ENCODE results near the gene DHRS3.
A peak's percentile ranks its signal among the peaks of the same experiment; 100 is the strongest.

Gene DHRS3

DNA sequence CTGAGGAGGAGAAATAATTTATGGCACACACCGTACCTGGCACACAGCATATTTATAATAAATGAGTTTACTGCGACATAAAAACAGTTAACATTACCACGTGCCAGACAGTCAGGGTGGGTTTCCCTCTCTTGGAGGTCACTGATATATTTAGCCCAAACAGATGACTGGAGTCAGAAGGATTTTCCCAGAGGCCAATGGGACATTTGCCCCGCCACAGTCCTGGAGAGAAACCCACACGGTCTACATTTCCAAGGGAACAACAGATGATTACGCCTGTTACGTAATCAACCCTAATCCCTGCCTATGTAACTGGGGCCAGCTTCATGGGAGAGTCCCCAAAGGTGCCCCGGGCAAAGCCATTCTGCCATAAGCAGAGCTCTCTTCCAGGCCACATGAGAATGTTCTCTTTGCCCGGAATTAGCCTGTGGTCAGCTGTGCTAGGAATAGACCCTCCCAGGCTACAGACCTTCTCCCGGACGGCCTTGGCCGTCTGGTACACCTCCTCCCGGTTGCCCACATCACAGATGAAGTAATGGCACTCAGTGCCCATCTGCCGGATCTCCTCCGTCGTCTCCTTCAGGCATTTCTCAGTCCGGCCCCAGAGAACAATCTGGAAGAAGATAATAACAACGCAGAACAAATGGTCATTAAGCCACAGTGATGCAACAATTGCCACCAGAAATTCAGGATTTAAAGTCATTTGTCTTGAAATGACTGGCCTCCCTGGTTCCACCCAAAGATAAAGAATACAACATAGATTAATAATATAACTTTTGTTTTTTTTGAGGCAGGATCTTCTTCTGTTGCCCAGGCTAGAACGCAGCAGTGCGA, 37.7 kb downstream of the DHRS3 start:
- no peak for DNase-seq
- Mint-ChIP-seq H3K4me3 (no peak overlapping the region), H3K9me3 (no peaks in the 10 kb centered on the region), H3K27ac (no peak overlapping the region), H3K36me3 (peaks cover 31% of the 10 kb centered on the region), H3K27me3 (no peaks in the 10 kb centered on the region), H3K4me1 (no peaks in the 10 kb centered on the region)
- CTCF ChIA-PET = no interaction called here

DNA sequence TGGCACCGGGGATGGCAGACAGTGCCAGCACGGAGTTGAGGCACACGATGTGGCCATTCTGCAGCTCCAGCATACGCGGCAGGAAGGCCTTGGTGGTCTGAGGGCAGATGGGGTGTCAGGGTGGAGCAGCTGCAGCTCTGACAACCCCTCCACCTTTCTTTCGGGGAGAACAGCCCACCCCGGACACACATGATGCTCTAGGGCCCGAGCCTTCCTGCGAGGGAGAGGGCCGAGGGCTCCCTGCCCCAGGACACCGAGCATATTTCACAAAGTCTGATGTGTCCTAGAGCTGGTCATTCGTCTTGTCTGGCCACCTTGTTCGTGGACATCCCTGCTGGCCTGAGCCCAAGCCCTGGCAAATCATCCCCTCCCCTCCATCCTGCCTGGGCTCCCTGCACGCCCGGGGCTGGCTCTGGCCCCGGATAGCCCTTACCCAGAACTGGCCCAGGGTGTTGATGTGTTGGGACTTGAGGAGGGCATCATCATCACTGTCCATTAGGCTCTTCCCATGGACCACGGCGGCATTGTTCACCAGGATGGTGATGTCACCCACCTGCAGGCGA, 39.1 kb downstream of the DHRS3 start:
- Mint-ChIP-seq H3K4me1 (no peaks in the 10 kb centered on the region), H3K9me3 (no peaks in the 10 kb centered on the region), H3K27me3 (no peaks in the 10 kb centered on the region), H3K27ac (no peak overlapping the region), H3K4me3 (no peak overlapping the region), H3K36me3 (peaks cover 37% of the 10 kb centered on the region)
- no peak for DNase-seq
- CTCF ChIA-PET = interaction anchor here (1.3 kb wide), 1 partner anchor 455 kb away, joined by 3 read pairs; no protein-coding TSS in a partner anchor

DNA sequence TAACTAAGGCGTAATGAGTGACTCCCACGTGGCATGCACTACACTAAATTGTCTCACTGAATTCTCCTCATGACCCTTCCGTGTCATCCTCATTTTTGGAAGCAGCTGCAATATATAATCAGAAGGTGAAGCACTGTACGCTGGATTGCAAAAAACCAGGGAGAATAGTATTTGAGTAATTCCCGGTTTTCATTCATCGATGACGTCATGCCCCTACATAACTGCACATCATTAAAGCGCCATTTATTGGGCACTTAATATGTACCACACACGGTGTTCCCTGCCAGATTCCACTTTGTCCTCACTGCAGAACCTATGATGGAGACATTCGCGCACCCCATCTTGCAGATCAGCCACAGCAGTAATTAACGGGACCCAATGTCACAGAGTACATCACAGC, 41.0 kb downstream of the DHRS3 start:
- H3K36me3 Mint-ChIP-seq = peaks cover 46% of the 10 kb centered on the region
- H3K4me1 Mint-ChIP-seq = no peaks in the 10 kb centered on the region
- CTCF ChIA-PET = interaction anchor here (1.0 kb wide), 1 partner anchor 82 kb away, joined by 3 read pairs; no protein-coding TSS in a partner anchor

DNA sequence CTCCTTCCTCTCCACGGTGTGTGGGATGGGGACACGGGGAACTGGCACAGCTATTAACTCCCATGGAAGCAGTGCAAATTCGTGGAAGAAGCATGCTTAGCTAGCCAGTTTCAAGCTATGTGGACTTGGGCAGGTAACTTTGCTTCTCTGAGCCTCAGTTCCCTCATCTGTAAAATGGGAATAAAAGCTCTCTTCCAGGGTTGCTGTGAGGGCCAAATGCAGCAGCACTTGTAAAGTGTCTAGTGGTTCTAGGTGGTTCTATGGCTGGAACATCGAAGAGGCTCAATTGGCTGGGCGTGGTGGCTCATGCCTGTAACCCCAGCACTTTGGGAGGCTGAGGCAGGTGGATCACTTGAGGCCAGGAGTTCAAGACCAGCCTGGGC, 43.3 kb downstream of the DHRS3 start:
- H3K27ac Mint-ChIP-seq = no peak overlapping the region
- H3K36me3 Mint-ChIP-seq = peaks cover 48% of the 10 kb centered on the region
- DNase-seq = no peak
- CTCF ChIA-PET = no interaction called here
- no peak overlapping the region for H3K4me3 Mint-ChIP-seq
- H3K9me3 Mint-ChIP-seq = no peaks in the 10 kb centered on the region
- H3K27me3 Mint-ChIP-seq = no peaks in the 10 kb centered on the region
- no peaks in the 10 kb centered on the region for H3K4me1 Mint-ChIP-seq

More for the DNA sequence above, 41.0 kb downstream of the DHRS3 start:
- no peak overlapping the region for H3K4me3 Mint-ChIP-seq
- H3K9me3 Mint-ChIP-seq = no peaks in the 10 kb centered on the region
- no peaks in the 10 kb centered on the region for H3K27me3 Mint-ChIP-seq
- DNase-seq = no peak
- H3K27ac Mint-ChIP-seq = no peak overlapping the region

DNA sequence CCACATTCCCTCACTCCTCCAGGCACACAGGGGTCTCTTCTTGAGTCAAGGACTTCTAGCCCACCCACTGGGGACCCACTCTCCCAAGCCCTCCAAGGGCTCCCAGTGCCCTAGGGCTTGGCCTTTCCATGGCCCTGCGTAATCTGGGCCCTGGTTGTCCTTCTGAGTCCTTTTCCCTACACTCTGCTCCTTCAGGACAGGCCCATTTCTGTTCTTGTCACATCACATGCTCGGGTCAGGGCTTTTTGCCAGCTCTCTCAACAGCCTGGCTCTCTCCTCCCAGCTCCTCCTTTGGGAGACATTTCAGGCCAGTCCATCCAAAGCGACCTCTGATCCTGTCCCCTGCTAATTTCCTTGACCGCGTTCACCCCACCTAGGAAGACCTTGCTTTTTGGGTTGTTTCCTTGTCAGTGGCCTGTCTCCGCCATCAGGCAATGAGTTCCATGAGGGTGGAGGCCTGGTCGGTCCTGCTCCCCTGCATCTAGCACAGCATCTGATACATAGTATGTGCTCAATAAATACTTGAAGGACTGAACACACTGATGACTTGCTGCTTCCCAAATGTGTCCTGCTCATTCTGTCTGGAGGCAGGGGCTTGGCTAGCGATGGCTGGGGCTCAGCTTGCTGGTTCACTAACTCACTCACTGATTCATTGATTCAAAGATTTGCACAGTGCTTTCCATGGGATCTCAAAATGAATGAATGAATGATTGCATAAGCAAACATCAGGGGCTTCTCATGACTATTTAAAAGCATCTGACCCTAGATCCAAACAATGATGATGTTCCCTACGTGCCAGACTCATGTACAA, 44.8 kb downstream of the DHRS3 start:
- no peak overlapping the region for H3K4me3 Mint-ChIP-seq
- H3K9me3 Mint-ChIP-seq = no peaks in the 10 kb centered on the region
- CTCF ChIA-PET = interaction anchor here (1.0 kb wide), 1 partner anchor 28 kb away, joined by 4 read pairs; no protein-coding TSS in a partner anchor
- no peaks in the 10 kb centered on the region for H3K4me1 Mint-ChIP-seq
- no peak overlapping the region for H3K27ac Mint-ChIP-seq
- peaks cover 51% of the 10 kb centered on the region for H3K36me3 Mint-ChIP-seq
- DNase-seq = no peak
- H3K27me3 Mint-ChIP-seq = no peaks in the 10 kb centered on the region

DNA sequence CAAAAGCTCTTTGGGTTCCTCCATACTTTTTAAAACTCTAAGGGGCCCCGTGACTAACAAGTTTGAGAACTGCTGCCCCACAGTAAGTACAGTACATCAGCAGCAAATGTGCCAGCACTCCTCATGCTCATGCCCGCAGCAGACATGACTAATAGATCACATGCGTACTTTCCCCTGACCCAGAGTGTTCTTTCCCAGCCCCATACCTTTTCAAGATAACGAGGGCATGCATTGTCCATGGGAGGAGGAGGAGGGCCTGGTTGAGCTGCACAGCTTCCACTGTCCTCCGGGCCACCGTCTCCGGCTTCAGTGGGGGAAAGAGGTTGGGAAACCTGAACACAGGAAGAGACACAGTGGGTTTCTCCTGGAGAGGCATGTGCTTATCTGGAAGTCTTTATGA, 45.5 kb downstream of the DHRS3 start:
- CTCF ChIA-PET = interaction anchor here (1.0 kb wide), 1 partner anchor 29 kb away, joined by 4 read pairs; no protein-coding TSS in a partner anchor
- no peak overlapping the region for H3K4me3 Mint-ChIP-seq
- H3K36me3 Mint-ChIP-seq = peaks cover 53% of the 10 kb centered on the region

DNA sequence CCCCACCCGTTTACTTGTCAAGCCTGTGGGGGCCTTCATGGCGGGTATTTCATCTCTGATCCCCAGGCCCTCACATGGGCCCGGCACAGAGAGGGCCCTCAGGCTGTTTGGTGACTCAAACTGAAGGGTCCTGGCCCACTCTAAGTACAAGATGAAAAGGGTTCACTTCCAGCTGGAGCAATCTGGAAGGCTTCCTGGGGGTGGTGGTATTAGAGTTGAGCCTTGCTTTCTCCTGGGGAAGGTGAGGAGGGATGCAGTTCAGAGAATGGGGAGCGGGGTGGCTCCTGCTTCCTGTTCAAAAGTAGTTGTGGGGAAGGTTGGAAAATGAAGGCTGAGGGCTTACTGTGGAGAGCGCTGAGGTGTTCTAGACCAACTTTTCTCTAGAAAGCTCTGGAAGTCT, 47.7 kb downstream of the DHRS3 start:
- Mint-ChIP-seq H3K36me3 (peaks cover 59% of the 10 kb centered on the region), H3K27me3 (no peaks in the 10 kb centered on the region), H3K4me1 (no peaks in the 10 kb centered on the region), H3K4me3 (no peak overlapping the region), H3K9me3 (no peaks in the 10 kb centered on the region), H3K27ac (no peak overlapping the region)
- no peak for DNase-seq
- CTCF ChIA-PET = no interaction called here

More for the DNA sequence above, 45.5 kb downstream of the DHRS3 start:
- DNase-seq = no peak
- H3K9me3 Mint-ChIP-seq = no peaks in the 10 kb centered on the region
- H3K27ac Mint-ChIP-seq = no peak overlapping the region
- H3K27me3 Mint-ChIP-seq = no peaks in the 10 kb centered on the region
- H3K4me1 Mint-ChIP-seq = no peaks in the 10 kb centered on the region

DNA sequence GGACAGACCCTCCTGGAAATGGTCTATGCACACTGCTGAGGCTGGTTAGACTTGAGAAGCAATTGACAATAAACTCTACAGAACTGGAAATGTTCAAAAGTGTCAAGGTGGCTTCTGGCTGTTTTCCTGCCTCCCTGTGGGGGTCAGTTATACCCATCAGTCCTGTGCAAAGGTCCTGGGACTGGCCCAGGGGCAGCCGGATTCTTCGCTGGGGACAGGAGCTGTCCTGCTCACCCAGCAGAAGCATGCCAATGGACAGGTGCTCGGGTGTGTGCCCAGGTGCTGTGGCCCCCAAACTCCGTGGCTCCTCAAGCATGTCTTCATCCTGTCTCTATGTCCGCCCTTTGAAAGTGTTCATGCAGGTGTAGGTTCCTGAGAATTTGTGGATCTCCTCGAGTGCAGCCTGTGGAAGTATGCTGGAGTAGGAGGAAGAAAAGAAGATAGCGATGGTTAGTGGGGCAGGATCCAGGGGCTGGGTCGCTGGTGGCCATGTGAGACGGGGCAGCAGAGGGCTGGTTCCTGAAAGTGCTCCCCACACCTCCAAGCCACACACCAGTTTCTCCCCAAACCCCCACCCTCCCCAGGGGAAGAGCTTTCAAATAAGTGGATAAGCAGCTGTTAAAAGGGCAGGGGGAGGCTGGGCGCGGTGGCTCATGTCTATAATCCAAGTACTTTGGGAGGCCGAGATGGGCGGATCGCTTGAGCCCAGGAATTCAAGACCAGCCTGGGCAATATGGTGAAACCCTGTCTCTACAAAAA, 49.8 kb downstream of the DHRS3 start:
- CTCF ChIA-PET = no interaction called here
- Mint-ChIP-seq H3K27me3 (no peaks in the 10 kb centered on the region), H3K4me3 (no peak overlapping the region), H3K36me3 (peaks cover 54% of the 10 kb centered on the region), H3K4me1 (no peaks in the 10 kb centered on the region), H3K9me3 (peaks cover 17% of the 10 kb centered on the region), H3K27ac (peak overlapping the region; percentile 16)
- no peak for DNase-seq

DNA sequence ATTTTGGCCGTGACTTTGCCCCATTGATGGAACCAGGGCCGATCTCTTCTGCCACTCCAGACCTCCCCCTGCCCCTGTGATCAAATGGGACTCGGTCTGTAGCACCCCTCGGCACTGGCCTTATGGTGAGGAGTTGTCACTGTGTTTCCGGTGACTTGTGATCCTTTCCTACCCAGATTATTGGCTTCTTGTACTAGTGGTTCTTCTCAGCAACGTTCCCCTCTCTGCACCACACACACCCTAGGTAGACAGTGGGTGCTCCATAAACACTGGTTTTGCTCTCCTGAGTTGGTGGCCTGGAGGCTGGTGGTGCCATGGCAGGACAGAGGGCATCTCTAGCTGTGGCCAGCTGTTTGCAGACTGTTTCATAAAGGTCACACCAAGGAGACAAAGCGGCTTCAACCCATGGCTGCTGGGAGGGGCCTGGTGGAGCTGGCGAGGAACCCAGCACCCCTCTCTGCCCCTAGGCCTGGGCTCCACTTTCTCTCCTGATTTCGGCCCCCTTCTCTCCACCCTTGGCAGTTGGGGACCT, 50.7 kb downstream of the DHRS3 start:
- no peak for DNase-seq
- H3K27ac Mint-ChIP-seq = no peak overlapping the region
- no peaks in the 10 kb centered on the region for H3K27me3 Mint-ChIP-seq
- peaks cover 53% of the 10 kb centered on the region for H3K36me3 Mint-ChIP-seq
- peaks cover 24% of the 10 kb centered on the region for H3K9me3 Mint-ChIP-seq
- no peaks in the 10 kb centered on the region for H3K4me1 Mint-ChIP-seq
- CTCF ChIA-PET = no interaction called here
- H3K4me3 Mint-ChIP-seq = no peak overlapping the region

DNA sequence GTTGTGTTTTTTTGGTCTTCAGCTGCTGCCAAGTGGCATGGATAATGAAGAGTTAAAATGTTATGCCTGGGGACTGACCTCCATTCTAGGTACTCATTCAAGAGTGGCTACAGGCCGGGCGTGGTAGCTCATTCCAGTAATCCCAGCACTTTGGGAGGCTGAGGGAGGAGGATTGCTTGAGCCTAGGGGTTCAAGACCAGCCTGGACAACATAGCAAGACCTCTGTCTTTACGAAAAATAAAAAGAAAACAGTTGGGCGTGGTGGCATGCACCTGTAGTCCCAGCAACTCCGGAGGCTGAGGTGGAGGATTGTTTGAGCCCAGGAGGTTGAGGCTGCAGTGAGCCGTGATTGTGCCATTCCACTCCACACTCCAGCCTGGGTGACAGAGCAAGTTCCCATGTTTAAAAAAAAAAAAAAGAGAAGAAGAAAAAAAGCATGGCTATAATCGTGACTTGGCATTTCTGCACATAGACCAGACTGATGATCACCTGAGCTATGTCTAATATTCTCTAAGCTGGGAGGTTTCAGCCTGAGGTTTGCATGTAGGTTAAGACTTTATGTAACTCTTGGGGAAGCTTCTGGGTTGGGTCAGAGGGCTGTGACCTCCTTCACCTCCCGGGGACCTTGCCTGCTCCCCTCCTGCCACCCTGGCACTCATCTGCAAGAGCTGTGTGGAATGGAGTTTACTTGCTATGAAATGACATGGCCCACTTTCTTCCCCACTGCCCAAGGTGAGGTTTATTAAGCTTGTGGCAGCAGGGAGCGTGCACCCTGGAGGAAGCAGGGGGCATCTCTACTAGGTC, 51.3 kb downstream of the DHRS3 start:
- Mint-ChIP-seq H3K36me3 (peaks cover 53% of the 10 kb centered on the region), H3K4me1 (no peaks in the 10 kb centered on the region), H3K4me3 (no peak overlapping the region), H3K27ac (no peak overlapping the region), H3K27me3 (no peaks in the 10 kb centered on the region), H3K9me3 (peaks cover 30% of the 10 kb centered on the region)
- no peak for DNase-seq
- CTCF ChIA-PET = no interaction called here

DNA sequence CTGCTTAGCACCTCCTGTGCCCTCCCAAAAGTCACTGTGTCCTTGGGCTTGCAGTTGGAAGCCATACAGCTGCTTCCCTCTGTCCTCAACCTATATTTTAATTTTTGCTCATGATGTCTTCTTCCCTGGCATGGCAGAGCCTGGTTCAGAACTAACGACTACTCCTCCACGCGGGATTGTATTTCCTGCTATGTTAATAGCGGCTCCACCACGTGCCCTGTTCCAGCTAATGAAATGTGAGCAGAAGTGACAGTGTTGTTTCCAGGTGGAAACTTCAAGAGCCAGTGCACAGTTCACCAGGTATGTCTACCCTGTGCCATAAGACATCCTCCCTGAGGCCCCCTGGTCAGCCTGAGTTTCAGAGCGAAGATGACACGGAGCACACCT, 52.1 kb downstream of the DHRS3 start:
- CTCF ChIA-PET = no interaction called here
- H3K9me3 Mint-ChIP-seq = peaks cover 30% of the 10 kb centered on the region

DNA sequence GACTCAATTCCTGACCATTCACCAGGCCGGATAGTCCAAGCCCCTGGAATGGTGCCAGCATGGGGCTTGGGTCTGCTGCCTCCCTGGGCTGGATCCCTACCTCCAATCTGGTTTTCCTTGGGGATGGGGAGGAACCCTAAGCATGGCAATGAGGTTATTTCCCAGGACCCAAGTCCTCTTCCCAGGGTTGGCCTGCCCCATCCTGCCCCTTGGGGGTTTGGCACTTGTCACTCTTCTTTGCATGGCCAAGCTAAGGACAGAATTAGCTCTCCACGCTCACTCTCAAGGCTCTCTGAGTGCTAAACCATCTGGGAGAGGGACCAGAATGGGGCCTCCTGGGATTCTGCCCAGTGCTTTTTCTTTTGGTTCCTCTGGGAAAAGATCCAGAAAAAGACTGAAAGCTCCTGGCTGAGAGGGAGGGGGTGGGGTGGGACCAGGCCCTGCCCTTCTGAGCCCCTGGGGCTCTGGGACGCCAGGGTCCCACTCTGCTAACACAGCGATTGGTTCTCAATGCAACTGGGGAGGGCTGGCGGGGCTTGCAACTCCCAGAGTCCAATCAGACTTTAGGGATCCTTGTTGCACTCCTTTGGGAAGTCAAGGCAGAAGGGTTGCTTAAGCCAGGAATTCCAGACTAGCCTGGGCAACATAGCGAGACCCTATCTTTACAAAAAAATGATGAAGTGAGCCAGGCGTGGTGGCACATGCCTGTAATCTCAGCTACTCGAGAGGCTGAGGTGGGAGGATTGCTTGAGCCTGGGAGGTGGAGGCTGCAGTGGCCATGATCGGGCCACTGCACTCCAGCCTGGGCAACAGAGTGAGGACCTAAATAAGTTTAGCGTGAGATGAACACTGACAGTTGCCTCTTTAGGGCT, 52.7 kb downstream of the DHRS3 start:
- Mint-ChIP-seq H3K36me3 (peaks cover 46% of the 10 kb centered on the region), H3K4me1 (no peaks in the 10 kb centered on the region), H3K9me3 (peaks cover 30% of the 10 kb centered on the region), H3K4me3 (no peak overlapping the region), H3K27me3 (no peaks in the 10 kb centered on the region), H3K27ac (no peak overlapping the region)
- no peak for DNase-seq
- CTCF ChIA-PET = no interaction called here

More for the DNA sequence above, 52.1 kb downstream of the DHRS3 start:
- Mint-ChIP-seq H3K27me3 (no peaks in the 10 kb centered on the region), H3K36me3 (peaks cover 48% of the 10 kb centered on the region), H3K27ac (no peak overlapping the region), H3K4me3 (no peak overlapping the region), H3K4me1 (no peaks in the 10 kb centered on the region)
- no peak for DNase-seq
